Body of pancreas (tissue), 4 donors: Measurements from ENCODE around the gene SERPINA5.

ENCODE experiments used
- CTCF ChIP-seq, 7 experiments: fragments of 450-650 bp in 4 of 7; fragments of 200-600 bp in 3 of 7; sonication (generic) in 3 of 7; IDR thresholded peaks; one replicate each; pipeline ENCODE4 v1.5.1; 2016 to 2019; ENCODE audit warnings: antibody characterized with exemption in 7 of 7
- POLR2A ChIP-seq, 3 donors: fragments of 450-650 bp; IDR thresholded peaks; one replicate each; pipeline ENCODE4 v1.6.1; 2016; ENCODE audit warnings: antibody characterized with exemption in 3 of 3, mild to moderate bottlenecking in 2 of 3

GRCh38 chr14:94586635-94587034 lies 5.4 kb downstream of the SERPINA5 start:
- TF ChIP-seq POLR2A (IDR thresholded peaks at IDR 0.05): no peak
- no peak for TF ChIP-seq CTCF (IDR thresholded peaks at IDR 0.05)
